Sigmoid colon (tissue), 4 donors: ENCODE data around the gene FHIP1B.

Experiments used
- EP300 ChIP-seq, 4 donors: sonication (generic); formaldehyde crosslinking; IDR thresholded peaks; one replicate each; pipeline ENCODE4 v1.6.1; 2017; ENCODE audit warnings: antibody characterized with exemption in 4 of 4
- POLR2A ChIP-seq, 2 donors: fragments of 450-650 bp; IDR thresholded peaks; one replicate each; pipeline ENCODE4 v1.6.1; 2016; ENCODE audit warnings: antibody characterized with exemption in 2 of 2, mild to moderate bottlenecking in 2 of 2, moderate library complexity in 2 of 2
- POLR2AphosphoS5 ChIP-seq, 4 donors: sonication (generic); formaldehyde crosslinking; IDR thresholded peaks; one replicate each; pipeline ENCODE4 v1.6.1; 2017; ENCODE audit warnings: antibody characterized with exemption in 4 of 4
- TF ChIP-seq, protein P1 (sequence below), 4 experiments: fragments of 450-650 bp in 3 of 4; fragments of 200-600 bp in 1 of 4; IDR thresholded peaks; one replicate each; pipeline ENCODE4 v1.5.1; 2016 to 2019; ENCODE audit warnings: antibody characterized with exemption in 4 of 4, mild to moderate bottlenecking in 3 of 4, moderate library complexity in 2 of 4

GRCh38 chr11:6205366-6205765, 29.1 kb downstream of the FHIP1B start, which contains the start of gene C11orf42:
- TF ChIP-seq, protein P1, sequence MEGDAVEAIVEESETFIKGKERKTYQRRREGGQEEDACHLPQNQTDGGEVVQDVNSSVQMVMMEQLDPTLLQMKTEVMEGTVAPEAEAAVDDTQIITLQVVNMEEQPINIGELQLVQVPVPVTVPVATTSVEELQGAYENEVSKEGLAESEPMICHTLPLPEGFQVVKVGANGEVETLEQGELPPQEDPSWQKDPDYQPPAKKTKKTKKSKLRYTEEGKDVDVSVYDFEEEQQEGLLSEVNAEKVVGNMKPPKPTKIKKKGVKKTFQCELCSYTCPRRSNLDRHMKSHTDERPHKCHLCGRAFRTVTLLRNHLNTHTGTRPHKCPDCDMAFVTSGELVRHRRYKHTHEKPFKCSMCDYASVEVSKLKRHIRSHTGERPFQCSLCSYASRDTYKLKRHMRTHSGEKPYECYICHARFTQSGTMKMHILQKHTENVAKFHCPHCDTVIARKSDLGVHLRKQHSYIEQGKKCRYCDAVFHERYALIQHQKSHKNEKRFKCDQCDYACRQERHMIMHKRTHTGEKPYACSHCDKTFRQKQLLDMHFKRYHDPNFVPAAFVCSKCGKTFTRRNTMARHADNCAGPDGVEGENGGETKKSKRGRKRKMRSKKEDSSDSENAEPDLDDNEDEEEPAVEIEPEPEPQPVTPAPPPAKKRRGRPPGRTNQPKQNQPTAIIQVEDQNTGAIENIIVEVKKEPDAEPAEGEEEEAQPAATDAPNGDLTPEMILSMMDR (IDR thresholded peaks at IDR 0.05): no peak
- TF ChIP-seq EP300 (IDR thresholded peaks at IDR 0.05): no peak
- no peak for TF ChIP-seq POLR2A (IDR thresholded peaks at IDR 0.05)
- no peak for TF ChIP-seq POLR2AphosphoS5 (IDR thresholded peaks at IDR 0.05)
